ENCODE results near the gene PIR. TPM values are rescaled to one million over a fixed set of nuclear protein-coding genes. Genes with fewer than 3 reads are reported as not detected.

PIR gene
- total RNA-seq, 2 donors from 2014 or later = 8.9 to 20.1 TPM

GRCh38 chrX:15344106-15344505 is 149.0 kb downstream of the PIR start:
- H3K4me3 ChIP-seq = no peak overlapping the region
- intact Hi-C loops (cut with DNase I) = loop anchor here (10.0 kb wide), 1 partner anchor 221 kb away; no protein-coding TSS in a partner anchor
- H3K27me3 ChIP-seq (replicated peaks; ENCODE audit: insufficient read depth) = no peaks in the 10 kb centered on the region
- no peaks in the 10 kb centered on the region for H3K4me1 ChIP-seq (replicated peaks)
- H3K27ac ChIP-seq = no peak overlapping the region
- H3K9me3 ChIP-seq = no peaks in the 10 kb centered on the region
- no peaks in the 10 kb centered on the region for H3K36me3 ChIP-seq
- DNase-seq (ENCODE audit: low spot score) = no peak
- TF ChIP-seq POLR2A (IDR thresholded peaks at IDR 0.05) = no peak

DNA sequence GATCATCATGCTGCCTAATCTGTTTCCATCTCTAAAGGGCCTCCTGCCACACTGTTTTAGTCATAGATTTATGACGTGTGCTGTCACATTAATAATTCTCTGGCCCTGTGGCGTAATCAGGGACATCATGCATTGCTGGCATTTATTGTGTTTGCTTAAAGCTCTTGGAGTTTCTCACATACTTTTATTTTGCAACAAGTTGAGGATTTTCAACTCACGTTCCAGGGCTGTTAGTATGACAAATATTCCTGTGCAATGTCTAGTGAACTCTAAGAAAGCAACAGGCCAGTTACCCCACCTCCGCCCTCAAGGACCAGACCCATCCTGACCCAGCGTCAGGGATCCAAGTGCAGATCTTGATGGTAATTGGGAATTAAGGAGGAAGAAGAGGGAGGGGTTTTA is 150.1 kb downstream of the PIR start:
- WGBS = 44% methylated on average over 5 of the region's 5 CpGs
- Histone ChIP-seq H3K36me3 (no peaks in the 10 kb centered on the region), H3K4me1 (replicated peaks) (no peaks in the 10 kb centered on the region), H3K9me3 (no peaks in the 10 kb centered on the region), H3K27me3 (replicated peaks; ENCODE audit: insufficient read depth) (no peaks in the 10 kb centered on the region), H3K27ac (no peak overlapping the region), H3K4me3 (no peak overlapping the region)
- no peak for TF ChIP-seq POLR2A (IDR thresholded peaks at IDR 0.05)
- TF ChIP-seq POLR2AphosphoS5 (IDR thresholded peaks at IDR 0.05) = peak; percentile 45
- peak; percentile 4 for DNase-seq (ENCODE audit: low spot score)
- intact Hi-C loops (cut with DNase I) = loop anchor here (10.0 kb wide), 1 partner anchor 222 kb away; no protein-coding TSS in a partner anchor

DNA sequence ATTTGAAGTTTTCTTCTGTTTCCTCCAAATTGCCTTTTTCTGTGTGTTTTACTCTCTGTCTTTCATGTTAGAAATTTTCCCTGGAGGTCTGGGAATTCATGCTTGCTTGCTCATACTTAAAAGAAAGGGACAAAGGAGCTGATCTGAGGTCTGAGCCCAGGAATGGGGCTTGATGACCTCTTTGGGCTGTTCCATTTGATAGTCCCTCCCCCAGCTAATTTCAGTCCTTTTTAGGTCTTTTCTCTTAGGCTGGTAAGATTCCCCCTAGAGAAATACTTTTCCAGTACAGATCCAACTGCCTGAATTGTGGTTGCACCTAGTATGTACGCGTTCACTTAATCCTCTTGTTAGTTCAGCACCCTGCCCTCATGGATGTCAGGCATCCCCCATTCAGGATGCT is 152.3 kb downstream of the PIR start:
- H3K4me3 ChIP-seq = no peak overlapping the region
- intact Hi-C loops (cut with DNase I) = loop anchor here (10.0 kb wide), 1 partner anchor 224 kb away; no protein-coding TSS in a partner anchor
- no peaks in the 10 kb centered on the region for H3K4me1 ChIP-seq (replicated peaks)
- no peak for TF ChIP-seq POLR2AphosphoS5 (IDR thresholded peaks at IDR 0.05)
- H3K27me3 ChIP-seq (replicated peaks; ENCODE audit: insufficient read depth) = no peaks in the 10 kb centered on the region
- no peak for DNase-seq (ENCODE audit: low spot score)
- 100% methylated on average over 2 of the region's 2 CpGs for WGBS
- no peak overlapping the region for H3K27ac ChIP-seq
- no peaks in the 10 kb centered on the region for H3K36me3 ChIP-seq
- no peaks in the 10 kb centered on the region for H3K9me3 ChIP-seq

- Histone ChIP-seq H3K4me3 (peak overlapping the region; percentile 29 to 61), H3K27me3 (replicated peaks; ENCODE audit: insufficient read depth) (no peaks in the 10 kb centered on the region), H3K4me1 (replicated peaks) (no peaks in the 10 kb centered on the region), H3K27ac (peak overlapping the region; percentile 83 to 91), H3K36me3 (no peaks in the 10 kb centered on the region), H3K9me3 (no peaks in the 10 kb centered on the region)
- intact Hi-C loops (cut with DNase I) = no loop called here
- peak; percentile 30 for DNase-seq (ENCODE audit: low spot score)
- 2% methylated on average over 10 of the region's 10 CpGs for WGBS
- TF ChIP-seq POLR2A (IDR thresholded peaks at IDR 0.05) (no peak), CTCF (IDR thresholded peaks at IDR 0.05) (no peak)
These were observed 157.1 kb downstream of the PIR start for GRCh38 chrX:15336023-15336413.

GRCh38 chrX:15335135-15336022 is 157.8 kb downstream of the PIR start, which contains the start of gene PIGA:
Gene PIGA (minus strand): TSS chrX:15335523. CDS start chrX:15331930, 3,593 bp downstream.
- Histone ChIP-seq H3K9me3 (no peaks in the 10 kb centered on the region), H3K27ac (peak within 1 kb of the TSS; percentile 83 to 91), H3K4me3 (peak within 1 kb of the TSS; percentile 61 to 62), H3K36me3 (no peaks in the 10 kb centered on the region), H3K27me3 (replicated peaks; ENCODE audit: insufficient read depth) (no peaks in the 10 kb centered on the region), H3K4me1 (replicated peaks) (no peaks in the 10 kb centered on the region)
- TF ChIP-seq POLR2AphosphoS5 (IDR thresholded peaks at IDR 0.05) = peak; percentile 91
- TF ChIP-seq CTCF (IDR thresholded peaks at IDR 0.05) = peak in 1 of 4 experiments; percentile 11
- TF ChIP-seq POLR2A (IDR thresholded peaks at IDR 0.05) = peak; percentile 94
- intact Hi-C loops (cut with DNase I) = no loop called here
- 1% methylated on average over 30 of the region's 72 CpGs for WGBS
- peak; percentile 93 for DNase-seq (ENCODE audit: low spot score)

Other genes starting within 250 kb of the PIR start
- gene ASB9, start 223.2 kb downstream of the PIR start, total RNA-seq = 10 to 100 TPM in 1 of 2 donors, 1 to 10 TPM in 1; 1.8 to 62.1 TPM
- under 1 TPM in 1 of 2 donors, not detected in 1; 0.46 TPM for gene ASB11, start 177.7 kb downstream of the PIR start, total RNA-seq
- 1 to 10 TPM; 6.6 to 7.0 TPM for gene PIGA, start 157.8 kb downstream of the PIR start, total RNA-seq
- 1 to 10 TPM in 1 of 2 donors, under 1 TPM in 1; 0.68 to 1.4 TPM for gene VEGFD, start 108.9 kb downstream of the PIR start, total RNA-seq
- gene BMX, start 7.5 kb upstream of the PIR start, total RNA-seq = 1 to 10 TPM in 1 of 2 donors, under 1 TPM in 1; 0.14 to 1.2 TPM
- 10 to 100 TPM in 1 of 2 donors, under 1 TPM in 1; 0.14 to 74.6 TPM for gene ACE2, start 107.6 kb upstream of the PIR start, total RNA-seq
- under 1 TPM; 0.36 to 0.57 TPM for gene CLTRN, start 171.5 kb upstream of the PIR start, total RNA-seq
- gene CA5B, start 244.9 kb upstream of the PIR start, total RNA-seq = 10 to 100 TPM in 1 of 2 donors, 1 to 10 TPM in 1; 4.6 to 35.7 TPM